ENCODE data around the gene NOTCH4.

Gene NOTCH4

GRCh38 chr6:32178547-32179440 lies 45.1 kb downstream of the NOTCH4 start (continued):
- no peak for TF ChIP-seq ZNF184 (tag by site-specific recombination; IDR thresholded peaks at IDR 0.05)
- 0 out of 2 replicates have a peak, but pooled peaks have one; percentile 53 for TF ChIP-seq PRDM2 (tag by site-specific recombination; IDR thresholded peaks at IDR 0.05; ENCODE audit: borderline replicate concordance)
- no peak for TF ChIP-seq ZNF157 (tag by site-specific recombination; IDR thresholded peaks at IDR 0.05)
- TF ChIP-seq ZNF37A (tag by site-specific recombination; IDR thresholded peaks at IDR 0.05): no peak
- TF ChIP-seq ZNF600 (tag by site-specific recombination; IDR thresholded peaks at IDR 0.05): peak; percentile 45; the same call in 1 of the 2 replicates
- TF ChIP-seq ZBTB10 (tag by site-specific recombination; IDR thresholded peaks at IDR 0.05): peak; percentile 93
- TF ChIP-seq HIC1 (tag by site-specific recombination; IDR thresholded peaks at IDR 0.05): 0 out of 2 replicates have a peak, but pooled peaks have one; percentile 5
- TF ChIP-seq ZNF558 (tag by site-specific recombination; IDR thresholded peaks at IDR 0.05): no peak
- TF ChIP-seq ZFHX2 (tag by site-specific recombination; conservative IDR thresholded peaks at IDR 0.05): peak; percentile 73
- TF ChIP-seq ZNF791 (tag by site-specific recombination; IDR thresholded peaks at IDR 0.05): no peak
- peak; percentile 60; the same call in 1 of the 2 replicates for TF ChIP-seq KLF16 (tag by site-specific recombination; IDR thresholded peaks at IDR 0.05)
- TF ChIP-seq BCL11A (tag by site-specific recombination; IDR thresholded peaks at IDR 0.05; ENCODE audit: low read depth): no peak
- TF ChIP-seq ZNF530 (tag by site-specific recombination; IDR thresholded peaks at IDR 0.05; ENCODE audit: low read depth): no peak
- TF ChIP-seq ZNF626 (tag by site-specific recombination; IDR thresholded peaks at IDR 0.05): no peak
- no peak for TF ChIP-seq ZNF138 (tag by site-specific recombination; IDR thresholded peaks at IDR 0.05; ENCODE audit: borderline replicate concordance)
- no peak for TF ChIP-seq ZNF24 (tag by site-specific recombination; IDR thresholded peaks at IDR 0.05)
- TF ChIP-seq GLI4 (tag by site-specific recombination; IDR thresholded peaks at IDR 0.05): no peak
- TF ChIP-seq ZNF2 (tag by site-specific recombination; IDR thresholded peaks at IDR 0.05): no peak
- TF ChIP-seq SETDB1 (IDR thresholded peaks at IDR 0.05; ENCODE audit: insufficient read length, low read length): no peak
- no peak for TF ChIP-seq SP2 (tag by site-specific recombination; IDR thresholded peaks at IDR 0.05)
- peak; percentile 49; the same call in 1 of the 2 replicates for TF ChIP-seq KLF9 (tag by site-specific recombination; IDR thresholded peaks at IDR 0.05; ENCODE audit: low read depth)
- TF ChIP-seq EGR2 (tag by site-specific recombination; IDR thresholded peaks at IDR 0.05; ENCODE audit: low read depth): peak; percentile 65
- TF ChIP-seq SP7 (tag by site-specific recombination; IDR thresholded peaks at IDR 0.05): peak; percentile 38
- peak; percentile 56; the same call in 1 of the 2 replicates for TF ChIP-seq KLF17 (tag by site-specific recombination; IDR thresholded peaks at IDR 0.05)
- 0 out of 2 replicates have a peak, but pooled peaks have one; percentile 57 for TF ChIP-seq PATZ1 (tag by site-specific recombination; IDR thresholded peaks at IDR 0.05)

Data from HEK293 (cell line).